Central memory CD8-positive, alpha-beta T cell (primary cell): ENCODE data around the gene WIPF1.

Experiments used
- ATAC-seq: fragments of 150-1000 bp; cut with Tn5 transposase; replicated peaks from 2 replicates; pipeline ENCODE4 v1.10.0; 2022; ENCODE audit warnings: mild to moderate bottlenecking, moderate FRiP score, moderate number of reproducible peaks; ENCODE audit not compliant: poor library complexity, severe bottlenecking; ENCODE audit errors: extremely low read depth
- DNase-seq, 2 donors: peaks; one replicate each; pipeline ENCODE4 v3.0.0; 2021; ENCODE audit warnings: low spot score in 2 of 2
- H3K27ac Mint-ChIP-seq: one replicate; pipeline ENCODE4 v1.8.0; 2022; ENCODE audit warnings: low read depth, mild to moderate bottlenecking, moderate library complexity, mixed read lengths
- H3K27me3 Mint-ChIP-seq: one replicate; pipeline ENCODE4 v1.8.0; 2022; ENCODE audit warnings: mixed read lengths
- H3K36me3 Mint-ChIP-seq: one replicate; pipeline ENCODE4 v1.8.0; 2022; ENCODE audit warnings: mild to moderate bottlenecking, moderate library complexity, mixed read lengths; ENCODE audit not compliant: insufficient read depth
- H3K4me1 Mint-ChIP-seq: one replicate; pipeline ENCODE4 v1.8.0; 2022; ENCODE audit warnings: mixed read lengths
- H3K4me3 Mint-ChIP-seq: one replicate; pipeline ENCODE4 v1.8.0; 2022; ENCODE audit warnings: mild to moderate bottlenecking, moderate library complexity, mixed read lengths
- H3K9me3 Mint-ChIP-seq: one replicate; pipeline ENCODE4 v1.8.0; 2022; ENCODE audit warnings: mixed read lengths

The WIPF1 gene

DNA sequence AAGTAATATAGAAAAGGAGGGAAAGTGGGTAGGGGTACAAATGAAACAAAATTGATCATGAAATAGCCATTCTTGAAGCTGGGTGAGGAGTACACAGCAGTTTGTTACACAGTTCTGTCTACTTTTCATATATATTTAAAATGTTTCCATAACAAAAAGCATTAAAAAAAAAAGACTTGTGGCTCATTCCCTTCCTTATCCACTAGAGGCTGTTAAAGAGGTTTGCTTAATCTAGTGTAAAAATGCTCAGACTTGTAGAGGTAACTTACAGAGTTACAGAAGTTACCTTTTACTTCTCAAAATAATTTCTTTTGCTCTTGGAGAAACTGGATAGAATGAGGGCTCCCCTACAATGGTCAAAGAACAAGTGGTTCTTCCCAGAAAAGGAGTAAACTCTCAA, 8.1 kb upstream of the WIPF1 start:
- peak; percentile 33 for ATAC-seq
- no peaks in the 10 kb centered on the region for H3K27me3 Mint-ChIP-seq
- no peak for DNase-seq
- H3K9me3 Mint-ChIP-seq, result no peaks in the 10 kb centered on the region
- peak overlapping the region; percentile 85 for H3K27ac Mint-ChIP-seq
- H3K4me3 Mint-ChIP-seq, result no peak overlapping the region
- H3K4me1 Mint-ChIP-seq, result peaks cover 75% of the 10 kb centered on the region
- H3K36me3 Mint-ChIP-seq, result peaks cover 25% of the 10 kb centered on the region

DNA sequence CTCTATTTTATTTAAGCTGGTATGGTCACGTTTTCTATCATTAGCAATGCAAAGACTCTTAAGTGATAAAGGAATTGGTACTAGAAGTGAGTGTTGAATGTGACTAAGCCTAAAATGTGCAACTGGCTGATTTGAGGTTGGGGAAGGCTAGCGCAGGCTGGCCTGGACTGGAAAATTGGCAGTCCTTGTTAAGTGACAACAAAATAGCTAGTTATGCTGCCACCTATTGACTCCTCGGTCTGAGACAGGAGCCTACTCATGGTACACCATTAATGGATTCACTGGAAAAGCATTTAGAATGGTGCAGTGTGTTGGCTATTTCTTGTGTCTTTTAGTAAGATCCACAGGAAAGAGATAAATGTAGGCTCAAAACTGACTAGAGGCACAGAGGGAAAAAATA, 5.7 kb upstream of the WIPF1 start:
- Mint-ChIP-seq H3K4me3 (peak overlapping the region; percentile 36), H3K36me3 (peaks cover 26% of the 10 kb centered on the region), H3K4me1 (peaks cover 81% of the 10 kb centered on the region), H3K27me3 (no peaks in the 10 kb centered on the region), H3K9me3 (no peaks in the 10 kb centered on the region), H3K27ac (peak overlapping the region; percentile 83)
- ATAC-seq (peak; percentile 73), DNase-seq (peak in 1 of 2 donors; percentile 56)

DNA sequence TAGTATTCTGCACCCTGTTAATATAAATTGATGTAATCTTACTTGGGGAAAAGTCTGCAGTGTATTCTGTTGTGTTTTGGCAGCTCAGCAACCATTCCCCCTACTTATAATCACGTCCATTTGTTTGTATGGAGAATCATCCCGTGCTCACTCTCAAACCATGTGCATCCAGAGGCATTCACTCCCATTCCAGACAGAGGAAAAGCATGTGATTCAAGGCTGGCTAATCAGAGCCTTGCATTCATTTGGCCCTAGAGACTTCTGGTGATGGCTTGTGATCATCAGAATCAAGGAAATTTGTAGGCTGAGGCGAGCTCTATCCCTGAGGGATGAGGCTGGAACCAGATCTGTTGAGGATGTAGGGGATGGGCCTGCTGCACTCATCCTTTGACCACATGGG, 5.1 kb upstream of the WIPF1 start:
- DNase-seq, result no peak
- Mint-ChIP-seq H3K27me3 (no peaks in the 10 kb centered on the region), H3K9me3 (no peaks in the 10 kb centered on the region), H3K4me3 (peak overlapping the region; percentile 36), H3K36me3 (peaks cover 25% of the 10 kb centered on the region), H3K27ac (peak overlapping the region; percentile 83), H3K4me1 (peaks cover 81% of the 10 kb centered on the region)
- ATAC-seq, result no peak

DNA sequence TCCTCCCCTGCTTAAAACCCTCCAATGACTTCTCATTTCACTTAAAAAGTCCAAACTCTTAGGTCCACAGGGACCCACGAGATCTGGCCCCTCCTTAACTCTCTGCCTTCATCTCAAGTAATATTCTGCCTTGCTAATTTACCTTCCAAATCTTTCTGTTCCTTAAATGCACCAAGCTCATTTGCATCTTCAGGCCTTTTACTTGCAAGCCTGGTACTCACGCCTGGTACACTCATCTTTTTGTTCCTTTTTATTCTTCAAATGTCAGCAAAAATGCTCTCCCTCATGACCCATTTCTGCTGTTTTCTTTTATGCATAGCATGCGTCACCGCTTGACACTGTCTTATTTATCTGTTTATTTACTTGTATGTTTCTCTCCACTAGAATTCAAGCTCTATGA, 2.7 kb upstream of the WIPF1 start:
- DNase-seq (no peak), ATAC-seq (no peak)
- H3K4me1 Mint-ChIP-seq, result peaks cover 65% of the 10 kb centered on the region
- peak overlapping the region; percentile 98 for H3K27ac Mint-ChIP-seq
- peaks cover 33% of the 10 kb centered on the region for H3K36me3 Mint-ChIP-seq
- no peaks in the 10 kb centered on the region for H3K9me3 Mint-ChIP-seq
- no peaks in the 10 kb centered on the region for H3K27me3 Mint-ChIP-seq
- H3K4me3 Mint-ChIP-seq, result peak overlapping the region; percentile 46

DNA sequence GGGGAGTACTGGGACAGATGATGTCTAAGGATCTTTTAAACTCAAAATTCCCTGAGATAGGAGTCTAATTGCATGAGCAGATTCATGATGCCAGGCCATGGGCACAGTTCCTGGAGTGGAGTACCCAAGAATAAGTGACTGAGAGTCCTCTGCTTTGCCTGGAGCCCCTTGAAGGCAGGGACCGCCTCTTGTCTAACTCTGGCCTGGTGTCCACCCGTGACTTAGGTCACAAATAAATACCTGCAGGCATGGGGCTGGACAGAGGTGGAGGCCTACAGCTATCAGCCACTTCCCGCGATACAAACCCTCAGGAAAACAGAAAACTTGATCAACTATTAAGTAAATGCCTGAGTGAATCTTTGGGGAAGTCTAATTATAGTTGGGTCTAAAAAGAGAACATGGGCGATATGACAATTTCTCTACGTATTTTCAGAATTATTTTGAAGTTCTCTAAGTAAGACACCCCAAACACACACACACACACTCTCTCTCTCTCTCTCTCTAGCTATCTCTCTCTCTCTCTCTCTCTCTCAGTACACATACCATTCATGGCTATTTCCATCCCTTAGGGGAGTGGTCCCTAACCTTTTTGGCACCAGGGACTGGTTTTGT, 1.8 kb upstream of the WIPF1 start:
- Mint-ChIP-seq H3K4me3 (peak overlapping the region; percentile 78), H3K27ac (peak overlapping the region; percentile 98), H3K4me1 (peaks cover 62% of the 10 kb centered on the region), H3K36me3 (peaks cover 40% of the 10 kb centered on the region), H3K27me3 (no peaks in the 10 kb centered on the region), H3K9me3 (no peaks in the 10 kb centered on the region)
- ATAC-seq (no peak), DNase-seq (no peak)

DNA sequence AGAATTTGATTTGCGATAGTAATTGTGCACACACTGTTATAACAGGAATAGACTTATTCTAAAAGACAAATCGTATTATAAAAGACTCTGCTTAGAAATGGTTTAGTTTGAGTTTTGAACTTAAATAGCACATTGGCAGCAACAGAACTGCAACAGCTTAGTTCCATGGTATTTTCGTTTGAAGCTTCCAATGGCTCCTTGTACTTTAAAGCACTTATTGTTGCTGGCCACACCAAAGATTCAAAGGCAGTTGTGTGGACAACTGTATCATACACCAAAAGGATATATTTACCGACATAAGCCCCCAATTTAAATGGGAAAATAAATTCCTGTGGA, 627 bp downstream of the WIPF1 start:
- ATAC-seq, result no peak
- H3K9me3 Mint-ChIP-seq, result no peaks in the 10 kb centered on the region
- no peaks in the 10 kb centered on the region for H3K27me3 Mint-ChIP-seq
- peak overlapping the region; percentile 98 for H3K27ac Mint-ChIP-seq
- H3K4me1 Mint-ChIP-seq, result peaks cover 62% of the 10 kb centered on the region
- peak overlapping the region; percentile 78 for H3K4me3 Mint-ChIP-seq
- no peak for DNase-seq
- H3K36me3 Mint-ChIP-seq, result peaks cover 47% of the 10 kb centered on the region

DNA sequence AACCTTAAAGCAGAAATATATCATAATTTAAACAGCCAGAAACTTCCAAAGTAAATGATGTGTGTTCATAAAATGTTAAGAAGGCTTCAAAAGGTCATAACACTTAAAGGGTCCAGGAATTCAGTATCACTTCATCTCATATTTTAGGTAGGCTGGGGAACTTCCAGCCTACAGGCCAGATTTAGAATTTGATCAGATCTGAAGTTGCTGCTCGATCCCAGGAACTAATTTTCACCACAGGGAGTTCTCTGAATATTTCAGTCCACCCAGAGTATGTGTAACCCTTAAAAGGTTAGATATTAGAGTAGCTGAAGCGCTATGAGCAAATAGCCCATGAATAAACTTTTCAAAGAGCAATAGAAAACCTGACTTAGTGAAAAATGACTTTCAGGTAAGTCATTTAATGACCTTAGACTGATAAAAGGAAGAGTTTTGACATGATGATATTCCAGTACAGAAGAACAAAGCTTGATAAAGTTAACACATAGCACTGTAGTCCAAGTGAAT, 1.7 kb downstream of the WIPF1 start:
- no peak for ATAC-seq
- Mint-ChIP-seq H3K9me3 (no peaks in the 10 kb centered on the region), H3K4me3 (peak overlapping the region; percentile 78), H3K4me1 (peaks cover 62% of the 10 kb centered on the region), H3K27me3 (no peaks in the 10 kb centered on the region), H3K36me3 (peaks cover 49% of the 10 kb centered on the region), H3K27ac (peak overlapping the region; percentile 98)
- DNase-seq, result no peak

DNA sequence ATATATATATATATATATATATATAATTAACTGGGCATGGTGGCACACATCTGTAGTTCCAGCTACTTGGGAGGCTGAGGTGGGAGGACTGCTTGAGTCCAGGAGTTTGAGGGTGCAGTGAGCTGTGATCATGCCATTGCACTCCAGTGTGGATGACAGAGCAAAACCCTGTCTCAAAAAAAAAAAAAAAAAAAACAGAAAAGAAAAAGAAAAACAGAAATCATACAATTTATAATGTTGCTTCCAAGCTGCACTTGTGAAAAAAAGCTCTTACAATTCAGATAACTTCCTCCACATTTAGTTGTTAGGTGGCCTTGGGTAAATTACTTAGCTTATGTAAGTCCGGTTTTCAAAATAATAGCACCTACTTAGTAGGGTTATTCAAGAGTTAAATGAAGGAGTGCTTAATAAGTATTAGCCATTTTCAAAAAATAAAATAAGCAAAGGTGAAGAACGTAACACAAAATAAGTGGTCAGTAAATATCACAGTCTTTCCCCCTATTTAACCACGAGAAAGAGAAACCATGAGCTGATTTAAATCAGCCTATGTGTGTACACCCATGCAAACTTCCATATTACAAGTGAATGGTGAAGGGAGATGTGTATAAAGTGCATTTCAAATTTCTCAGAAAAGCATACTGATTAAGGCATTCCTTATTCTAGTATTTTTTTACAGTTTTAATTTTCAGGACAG, 2.3 kb downstream of the WIPF1 start:
- Mint-ChIP-seq H3K27ac (peak overlapping the region; percentile 98), H3K4me3 (peak overlapping the region; percentile 78), H3K9me3 (no peaks in the 10 kb centered on the region), H3K4me1 (peaks cover 63% of the 10 kb centered on the region), H3K27me3 (no peaks in the 10 kb centered on the region), H3K36me3 (peaks cover 50% of the 10 kb centered on the region)
- DNase-seq (no peak), ATAC-seq (peak; percentile 13)

DNA sequence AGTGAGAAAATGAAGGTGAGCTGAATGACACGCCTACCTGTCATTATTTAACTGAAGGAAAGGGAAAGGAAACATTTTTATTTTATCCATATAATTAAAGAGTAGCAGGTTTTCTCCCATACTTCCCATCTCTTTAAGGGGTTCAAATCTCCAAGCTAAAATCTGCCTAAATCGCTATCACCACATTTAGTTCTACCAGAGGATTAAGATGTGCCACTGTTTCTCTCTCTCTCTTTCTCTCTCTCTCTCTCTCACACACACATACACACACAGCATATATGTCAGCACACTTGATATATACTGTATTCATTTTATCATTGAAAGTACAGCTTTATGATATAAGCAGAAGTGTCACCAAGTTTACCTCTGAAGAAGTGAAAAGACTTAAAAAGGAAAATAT, 3.1 kb downstream of the WIPF1 start:
- H3K27ac Mint-ChIP-seq, result peak overlapping the region; percentile 98
- H3K36me3 Mint-ChIP-seq, result peaks cover 50% of the 10 kb centered on the region
- H3K9me3 Mint-ChIP-seq, result no peaks in the 10 kb centered on the region
- no peaks in the 10 kb centered on the region for H3K27me3 Mint-ChIP-seq
- peak overlapping the region; percentile 78 for H3K4me3 Mint-ChIP-seq
- H3K4me1 Mint-ChIP-seq, result peaks cover 63% of the 10 kb centered on the region
- no peak for ATAC-seq
- DNase-seq, result no peak

DNA sequence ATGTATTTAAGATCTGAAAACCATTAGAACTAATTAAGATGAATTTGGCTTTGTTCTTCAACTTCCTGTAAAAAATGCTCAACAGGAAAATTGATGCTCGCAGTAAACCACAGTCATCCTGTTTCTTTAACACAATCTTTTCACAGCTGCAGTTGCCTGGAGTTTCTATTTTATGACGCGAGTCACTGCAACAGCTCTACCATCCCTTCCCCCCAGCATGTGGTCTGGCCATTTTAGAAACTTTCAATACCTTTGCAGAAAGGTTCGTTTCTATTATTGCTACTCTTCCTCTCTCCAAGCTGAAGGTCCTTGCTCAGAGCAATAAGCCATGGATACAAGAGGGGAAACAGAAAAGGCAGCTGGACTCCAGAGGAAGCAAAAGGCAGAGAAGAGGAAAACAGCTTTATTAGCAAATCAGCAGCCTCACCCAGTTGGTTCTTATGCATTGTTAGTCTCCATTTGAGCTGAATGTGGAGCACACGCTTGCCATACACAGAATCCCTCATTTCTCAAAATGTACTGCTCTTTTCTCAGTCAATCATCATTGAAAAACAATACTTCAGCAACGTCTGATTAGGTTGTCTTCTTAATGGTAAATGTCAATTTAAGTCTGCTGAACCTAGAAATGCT, 3.9 kb downstream of the WIPF1 start:
- Mint-ChIP-seq H3K36me3 (peaks cover 58% of the 10 kb centered on the region), H3K4me1 (peaks cover 63% of the 10 kb centered on the region), H3K27ac (peak overlapping the region; percentile 98), H3K9me3 (no peaks in the 10 kb centered on the region), H3K4me3 (peak overlapping the region; percentile 78), H3K27me3 (no peaks in the 10 kb centered on the region)
- DNase-seq (peak; percentile 30 to 77), ATAC-seq (peak; percentile 78)

DNA sequence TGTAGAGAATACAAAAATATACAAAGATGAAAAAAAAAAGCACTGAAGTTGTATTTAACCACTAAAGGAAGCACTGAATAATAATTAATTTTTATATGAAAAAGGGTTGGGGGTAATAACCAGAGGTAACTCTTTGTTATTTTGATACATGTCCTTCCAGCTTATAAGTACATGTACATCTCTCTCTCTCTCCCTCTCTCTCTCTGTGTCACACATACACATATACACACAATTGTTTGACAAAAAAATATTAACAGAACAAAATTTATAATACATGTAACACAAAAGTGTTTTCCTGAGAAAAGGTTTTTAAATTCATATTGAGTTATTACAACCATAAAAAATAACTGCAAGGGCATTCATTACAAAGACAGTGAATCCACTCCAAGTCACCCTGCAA, 4.6 kb downstream of the WIPF1 start:
- no peaks in the 10 kb centered on the region for H3K9me3 Mint-ChIP-seq
- peak overlapping the region; percentile 78 for H3K4me3 Mint-ChIP-seq
- peak overlapping the region; percentile 98 for H3K27ac Mint-ChIP-seq
- H3K4me1 Mint-ChIP-seq, result peaks cover 63% of the 10 kb centered on the region
- peaks cover 62% of the 10 kb centered on the region for H3K36me3 Mint-ChIP-seq
- no peaks in the 10 kb centered on the region for H3K27me3 Mint-ChIP-seq
- ATAC-seq, result no peak
- no peak for DNase-seq

DNA sequence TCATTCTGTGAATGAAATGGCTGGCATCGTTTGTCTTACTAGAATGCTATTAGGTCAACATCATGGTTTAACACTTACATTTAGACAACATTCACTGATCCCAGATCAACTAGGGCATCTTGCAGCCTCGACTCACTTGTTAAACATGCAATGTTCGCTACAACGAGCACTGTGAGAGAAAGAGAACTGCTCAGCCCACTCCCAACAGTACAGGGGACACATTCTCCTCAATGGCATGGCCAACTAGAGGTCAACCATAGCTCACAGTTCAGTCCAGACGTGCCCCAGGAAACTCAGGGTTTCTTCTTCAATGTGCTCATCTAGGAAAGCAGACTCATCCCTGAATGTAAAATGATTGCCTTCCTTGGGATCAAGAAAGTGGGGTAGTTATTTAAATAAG, 5.9 kb downstream of the WIPF1 start:
- no peaks in the 10 kb centered on the region for H3K9me3 Mint-ChIP-seq
- no peak for ATAC-seq
- DNase-seq, result no peak

More for the DNA sequence above, 5.9 kb downstream of the WIPF1 start:
- Mint-ChIP-seq H3K4me3 (peak overlapping the region; percentile 78), H3K27ac (peak overlapping the region; percentile 94), H3K27me3 (no peaks in the 10 kb centered on the region), H3K4me1 (peaks cover 71% of the 10 kb centered on the region), H3K36me3 (peaks cover 57% of the 10 kb centered on the region)
